ENCODE data around the gene RNU11. TPM values are rescaled to one million over a fixed set of nuclear protein-coding genes. Genes with fewer than 3 reads are reported as not detected.

RNU11 gene
- not detected in 2 replicates for total RNA-seq

DNA sequence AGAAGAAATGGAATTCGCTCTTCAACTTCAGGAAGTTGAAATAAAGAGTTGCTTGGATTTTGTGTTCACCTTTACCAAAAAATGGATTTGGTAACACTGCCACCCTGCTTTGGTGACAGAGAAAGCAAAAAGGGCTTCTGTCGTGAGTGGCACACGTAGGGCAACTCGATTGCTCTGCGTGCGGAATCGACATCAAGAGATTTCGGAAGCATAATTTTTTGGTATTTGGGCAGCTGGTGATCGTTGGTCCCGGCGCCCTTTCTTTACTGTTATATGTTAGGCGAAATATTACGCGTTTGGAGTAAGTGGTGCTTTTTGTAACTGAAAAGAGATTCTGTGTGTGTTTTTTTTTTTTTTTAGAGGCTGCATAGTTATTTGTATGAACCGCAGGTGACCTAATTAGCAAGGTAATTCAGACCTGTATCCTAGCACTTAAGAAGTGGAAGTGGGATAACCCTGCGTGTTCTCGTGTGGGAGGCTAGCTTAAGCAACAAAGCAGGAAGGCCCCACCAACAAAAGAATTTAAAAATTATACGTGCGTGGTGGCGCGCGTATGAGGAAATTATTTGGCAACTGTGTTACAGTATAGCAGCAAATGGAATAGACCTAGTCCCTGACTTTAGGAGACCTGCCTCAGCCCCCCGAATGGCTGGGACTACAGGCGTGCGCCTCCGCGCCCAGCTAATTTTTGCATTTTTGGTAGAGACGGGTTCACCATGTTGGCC lies at the start of gene RNU11:
RNU11 (plus strand) TSS at position 127 of the 725 bp plus-strand sequence.

DNA sequence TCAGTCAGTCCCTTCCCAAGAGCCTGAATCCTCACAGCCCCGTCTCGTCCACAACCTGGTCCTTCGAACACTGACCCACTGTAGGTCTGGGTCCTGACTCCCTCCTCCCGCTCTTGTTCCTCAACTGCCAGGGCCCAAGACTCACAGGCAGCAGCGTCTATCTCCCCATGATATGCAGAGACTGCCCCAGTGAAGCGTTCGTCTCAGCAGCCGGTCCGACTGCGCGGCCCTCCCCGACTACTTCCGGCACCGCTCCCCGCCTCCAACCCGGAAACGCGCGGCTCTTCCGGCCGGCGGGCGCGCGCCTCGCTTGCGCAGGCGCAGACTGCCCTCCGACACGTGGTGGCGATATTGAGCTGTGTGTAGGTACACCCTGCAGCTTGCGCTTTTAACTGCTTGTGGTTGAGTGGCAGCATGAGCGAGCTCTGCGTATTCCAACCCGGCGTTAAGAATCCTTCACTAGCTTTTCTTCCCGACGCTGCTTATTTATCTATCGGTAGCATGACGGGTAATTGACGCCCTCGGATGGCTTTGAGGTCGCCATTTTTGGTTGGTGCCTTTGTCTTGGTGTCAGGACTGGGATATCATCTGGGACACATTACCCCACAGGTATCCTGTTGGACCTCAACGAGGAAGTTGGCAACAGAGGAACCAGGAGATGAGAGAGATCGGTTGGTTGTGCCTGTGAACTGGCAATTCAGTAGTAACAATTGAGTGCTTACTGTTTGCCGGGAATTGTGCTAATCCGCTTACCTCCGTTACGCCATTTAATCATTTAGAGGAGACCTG lies 5.4 kb upstream of the RNU11 start, which contains the start of gene TAF12:
TAF12 (minus strand) TSS at position 221 of the 789 bp plus-strand sequence. CDS start 20,986 bp downstream, outside the sequence.

DNA sequence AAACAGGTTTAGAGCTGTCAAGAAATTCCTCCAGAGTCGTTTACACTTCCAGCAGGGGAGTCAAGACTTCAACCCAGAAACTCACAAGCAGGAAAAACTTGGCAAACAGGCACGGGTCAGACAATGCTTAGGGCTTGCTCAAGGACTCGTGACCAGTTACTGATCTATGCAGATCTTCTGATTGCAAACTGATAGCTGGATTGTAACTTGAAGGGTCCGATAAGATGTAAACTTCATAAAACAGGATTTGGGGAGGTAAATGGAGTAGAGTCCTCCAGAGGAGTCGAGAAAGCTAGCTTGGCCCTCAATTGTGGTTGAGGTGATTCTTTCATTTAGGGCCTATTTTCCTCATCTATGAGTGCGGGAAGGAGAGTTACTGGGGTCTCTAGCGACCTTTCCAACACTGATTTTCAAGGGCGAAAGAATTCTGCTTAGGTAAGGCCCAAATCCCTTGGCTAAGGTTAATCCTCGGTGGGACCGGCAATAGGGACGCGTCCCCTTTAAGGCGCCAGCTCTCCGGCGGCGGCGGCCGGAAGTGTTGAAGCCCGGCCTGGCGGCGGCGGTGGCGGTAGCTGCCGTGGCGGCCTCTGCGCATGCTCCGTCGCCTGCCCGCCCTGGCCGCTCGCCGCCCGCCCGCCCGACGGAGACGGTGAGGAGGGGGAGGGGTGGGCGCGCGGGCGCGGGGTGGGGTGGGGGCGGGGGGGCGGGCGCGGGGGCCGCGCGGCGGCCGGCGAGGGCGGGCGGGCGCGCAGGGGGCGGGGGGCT lies 20.0 kb downstream of the RNU11 start, which contains the start of gene GMEB1:
GMEB1 (plus strand) TSS at position 594 of the 765 bp plus-strand sequence. CDS start 14,829 bp downstream, outside the sequence.

Small RNA genes within 50 kb of the gene (small RNA-seq; reads per million reads assigned to genes)
- gene RF00422 (not detected), gene RNU11 (not detected)

Other genes with a start within 250 kb of the RNU11 start
- gene RCC1, start 142.6 kb upstream of the RNU11 start, total RNA-seq = 68.4 and 83.0 TPM in 2 replicates
- 34.6 and 35.5 TPM in 2 replicates for gene TRNAU1AP, start 95.5 kb upstream of the RNU11 start, total RNA-seq
- 0.53 and 1.4 TPM in 2 replicates for gene RAB42, start 56.3 kb upstream of the RNU11 start, total RNA-seq
- 20.8 and 21.0 TPM in 2 replicates for gene TAF12, start 5.5 kb upstream of the RNU11 start, total RNA-seq
- 12.2 and 12.4 TPM in 2 replicates for gene GMEB1, start 20.2 kb downstream of the RNU11 start, total RNA-seq
- 101 and 120 TPM in 2 replicates for gene YTHDF2, start 88.3 kb downstream of the RNU11 start, total RNA-seq
- not detected in 2 replicates for gene OPRD1, start 163.6 kb downstream of the RNU11 start, total RNA-seq

Measured in thoracic aorta endothelial cell (primary cell).